Activated T-helper 9 cell treated with anti-CD3 and anti-CD28 coated beads, Interleukin-2, amount 50 U/mL, for 16 hours (primary cell): ENCODE measurements around the gene KIR2DL4.
"Not testable (repeated sequence)": the region's sequence is repeated elsewhere in the genome, so short reads cannot be mapped to it uniquely, and the experiment has no call there.

Experiments used
- DNase-seq: peaks from one replicate; pipeline ENCODE4 v3.0.0-alpha.2; 2020; ENCODE audit warnings: low read depth

Gene KIR2DL4

DNA sequence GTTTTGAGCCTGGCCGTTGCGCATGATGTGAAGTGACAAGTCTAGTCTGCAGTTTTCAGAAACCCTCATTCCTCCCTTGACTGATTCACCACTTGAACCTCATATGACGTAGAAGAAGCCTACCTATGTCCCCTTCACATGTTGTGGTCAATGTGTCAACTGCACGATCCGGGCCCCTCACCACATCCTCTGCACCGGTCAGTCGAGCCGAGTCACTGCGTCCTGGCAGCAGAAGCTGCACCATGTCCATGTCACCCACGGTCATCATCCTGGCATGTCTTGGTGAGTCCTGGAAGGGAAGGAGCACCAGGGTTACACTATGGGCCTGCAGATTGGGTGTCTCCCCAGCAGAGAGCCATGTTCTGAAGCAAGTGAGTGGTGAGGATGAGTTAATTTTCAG, at the start of gene KIR2DL4:
Gene KIR2DL4, plus strand, starts transcription at position 201 of the 400 bp plus-strand sequence. Its CDS starts 42 bp downstream, at position 243.
- DNase-seq: no peak

DNA sequence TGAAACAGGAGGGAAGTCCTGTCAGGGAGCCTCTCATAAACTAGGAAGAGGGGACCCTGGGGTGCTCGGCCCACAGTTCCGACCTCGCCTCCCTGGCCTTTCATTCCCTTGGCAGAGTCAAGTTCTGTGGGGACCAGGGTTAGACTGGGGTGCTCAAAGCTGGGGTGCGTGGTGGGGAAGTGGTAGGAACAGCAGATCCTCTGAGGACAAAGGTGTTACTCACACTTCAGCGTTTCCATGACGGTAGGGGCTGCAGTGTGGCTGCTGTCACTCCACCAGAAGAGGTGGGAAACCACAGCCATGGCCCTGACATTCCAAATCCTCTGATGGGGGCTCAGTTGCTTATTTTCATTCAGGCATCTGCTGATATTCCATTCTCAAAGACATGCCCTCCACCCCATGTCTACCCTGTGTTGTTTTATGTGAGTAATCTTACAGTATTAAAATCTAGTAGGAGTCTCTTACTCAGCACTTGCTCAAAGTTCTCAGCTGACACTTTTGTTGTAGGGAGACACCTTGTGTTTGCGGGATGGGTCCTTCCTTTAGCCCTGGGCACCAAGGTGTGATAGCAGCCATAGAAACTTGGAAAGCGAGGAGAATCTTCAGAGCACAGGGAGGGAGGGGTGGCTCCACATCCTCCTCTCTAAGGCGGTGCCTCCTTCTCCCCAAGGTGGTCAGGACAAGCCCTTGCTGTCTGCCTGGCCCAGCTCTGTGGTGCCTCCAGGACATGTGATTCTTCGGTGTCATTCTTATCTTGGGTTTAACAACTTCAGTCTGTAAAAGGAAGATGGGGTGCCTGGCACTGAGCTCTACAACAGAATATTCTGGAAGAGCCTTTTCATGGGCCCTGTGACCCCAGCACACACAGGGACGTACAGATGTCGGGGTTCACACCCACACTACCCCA, 47.0 kb upstream of the KIR2DL4 start:
- DNase-seq: not testable (repeated sequence)

DNA sequence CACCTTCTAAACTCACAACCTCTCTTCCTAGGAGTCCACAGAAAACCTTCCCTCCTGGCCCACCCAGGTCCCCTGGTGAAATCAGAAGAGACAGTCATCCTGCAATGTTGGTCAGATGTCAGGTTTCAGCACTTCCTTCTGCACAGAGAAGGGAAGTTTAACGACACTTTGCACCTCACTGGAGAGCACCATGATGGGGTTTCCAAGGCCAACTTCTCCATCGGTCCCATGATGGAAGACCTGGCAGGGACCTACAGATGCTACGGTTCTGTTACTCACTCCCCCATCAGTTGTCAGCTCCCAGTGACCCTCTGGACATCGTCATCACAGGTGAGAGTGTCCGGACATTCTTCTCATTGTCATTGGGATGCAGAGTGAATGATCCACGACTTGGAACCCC, 44.8 kb upstream of the KIR2DL4 start:
- not testable (repeated sequence) for DNase-seq

DNA sequence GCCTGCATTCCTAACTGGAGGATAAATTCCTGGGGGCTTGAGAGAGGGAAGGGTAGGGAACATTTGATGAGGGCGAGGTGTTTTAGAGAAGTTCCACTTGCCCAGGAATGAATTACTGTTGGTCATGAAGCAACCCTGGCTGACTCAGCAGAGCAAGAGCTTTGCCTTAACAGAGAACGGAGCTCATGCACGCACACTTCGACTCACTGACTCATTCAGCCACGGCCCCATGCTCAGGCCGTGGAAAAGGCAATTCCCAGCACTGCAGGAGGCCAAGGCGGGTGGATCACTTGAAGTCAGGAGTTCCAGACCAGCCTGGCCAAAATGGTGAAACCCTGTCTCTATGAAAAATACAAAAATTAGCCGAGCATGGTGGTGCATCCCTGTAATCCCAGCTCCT, 39.2 kb upstream of the KIR2DL4 start:
- not testable (repeated sequence) for DNase-seq

DNA sequence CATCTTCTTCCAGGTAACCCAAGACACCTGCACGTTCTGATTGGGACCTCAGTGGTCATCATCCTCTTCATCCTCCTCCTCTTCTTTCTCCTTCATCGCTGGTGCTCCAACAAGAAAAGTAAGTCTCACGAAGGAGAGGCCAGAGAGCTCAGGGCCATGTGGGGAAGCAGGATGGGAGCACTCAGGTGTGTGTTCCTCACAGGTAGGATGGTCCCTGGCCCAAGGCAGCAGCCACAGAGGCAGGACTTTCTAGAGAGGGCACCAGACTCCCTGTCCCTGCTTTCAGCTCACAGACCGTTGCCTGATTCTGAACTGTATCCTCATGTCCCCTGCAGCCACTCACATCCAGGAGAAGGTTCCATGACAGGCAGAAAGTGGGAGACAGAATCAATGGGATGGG, 36.9 kb upstream of the KIR2DL4 start:
- not testable (repeated sequence) for DNase-seq

DNA sequence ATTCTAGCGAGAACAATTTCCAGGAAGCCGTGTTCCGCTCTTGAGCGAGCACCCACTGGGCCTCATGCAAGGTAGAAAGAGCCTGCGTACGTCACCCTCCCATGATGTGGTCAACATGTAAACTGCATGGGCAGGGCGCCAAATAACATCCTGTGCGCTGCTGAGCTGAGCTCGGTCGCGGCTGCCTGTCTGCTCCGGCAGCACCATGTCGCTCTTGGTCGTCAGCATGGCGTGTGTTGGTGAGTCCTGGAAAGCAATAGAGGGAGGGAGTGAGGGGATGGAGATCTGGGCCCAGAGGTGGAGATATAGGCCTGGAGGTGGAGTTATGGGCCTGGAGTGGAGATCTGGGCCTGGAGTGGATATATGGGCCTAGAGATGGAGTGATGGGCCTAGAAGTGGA, 33.8 kb upstream of the KIR2DL4 start, which contains the start of gene KIR2DL1:
Gene KIR2DL1, plus strand, starts transcription at position 148 of the 400 bp plus-strand sequence. Its CDS starts 58 bp downstream, at position 206.
- DNase-seq: not testable (repeated sequence)

DNA sequence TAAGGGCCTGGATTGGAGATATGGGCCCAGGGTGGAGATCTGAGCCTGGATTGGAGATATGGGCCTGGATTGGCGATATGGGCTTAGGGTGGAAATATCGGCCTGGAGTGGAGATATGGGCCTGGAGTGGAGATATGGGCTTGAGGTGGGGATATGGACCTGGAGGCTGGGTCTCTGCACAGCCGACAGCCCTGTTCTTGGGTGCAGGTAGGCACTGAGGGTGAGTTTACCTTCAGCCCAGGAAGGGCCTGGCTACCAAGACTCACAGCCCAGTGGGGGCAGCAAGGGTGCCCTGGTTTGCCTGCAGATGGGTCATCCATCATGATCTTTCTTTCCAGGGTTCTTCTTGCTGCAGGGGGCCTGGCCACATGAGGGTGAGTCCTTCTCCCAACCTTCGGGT, 32.9 kb upstream of the KIR2DL4 start:
- DNase-seq: not testable (repeated sequence)

DNA sequence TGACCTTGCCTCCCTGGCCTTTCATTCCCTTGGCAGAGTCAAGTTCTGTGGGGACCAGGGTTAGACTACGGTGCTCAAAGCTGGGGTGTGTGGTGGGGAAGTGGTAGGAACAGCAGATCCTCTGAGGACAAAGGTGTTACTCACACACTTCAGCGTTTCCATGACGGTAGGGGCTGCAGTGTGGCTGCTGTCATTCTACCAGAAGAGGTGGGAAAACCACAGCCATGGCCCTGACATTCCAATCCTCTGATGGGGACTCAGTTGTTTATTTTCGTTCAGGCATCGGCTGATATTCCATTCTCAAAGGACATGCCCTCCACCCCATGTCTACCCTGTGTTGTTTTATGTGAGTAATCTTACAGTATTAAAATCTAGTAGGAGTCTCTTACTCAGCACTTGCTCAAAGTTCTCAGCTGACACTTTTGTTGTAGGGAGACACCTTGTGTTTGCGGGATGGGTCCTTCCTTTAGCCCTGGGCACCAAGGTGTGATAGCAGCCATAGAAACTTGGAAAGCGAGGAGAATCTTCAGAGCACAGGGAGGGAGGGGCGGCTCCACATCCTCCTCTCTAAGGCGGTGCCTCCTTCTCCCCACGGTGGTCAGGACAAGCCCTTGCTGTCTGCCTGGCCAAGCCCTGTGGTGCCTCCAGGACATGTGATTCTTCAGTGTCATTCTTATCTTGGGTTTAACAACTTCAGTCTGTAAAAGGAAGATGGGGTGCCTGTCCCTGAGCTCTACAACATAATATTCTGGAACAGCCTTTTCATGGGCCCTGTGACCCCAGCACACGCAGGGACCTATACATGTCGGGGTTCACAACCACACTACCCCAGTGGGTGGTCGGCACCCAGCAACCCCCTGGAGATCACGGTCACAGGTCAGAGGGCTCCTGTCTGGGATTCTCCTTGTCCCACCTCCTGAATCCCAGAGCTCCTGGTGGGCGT, 32.1 kb upstream of the KIR2DL4 start:
- not testable (repeated sequence) for DNase-seq

DNA sequence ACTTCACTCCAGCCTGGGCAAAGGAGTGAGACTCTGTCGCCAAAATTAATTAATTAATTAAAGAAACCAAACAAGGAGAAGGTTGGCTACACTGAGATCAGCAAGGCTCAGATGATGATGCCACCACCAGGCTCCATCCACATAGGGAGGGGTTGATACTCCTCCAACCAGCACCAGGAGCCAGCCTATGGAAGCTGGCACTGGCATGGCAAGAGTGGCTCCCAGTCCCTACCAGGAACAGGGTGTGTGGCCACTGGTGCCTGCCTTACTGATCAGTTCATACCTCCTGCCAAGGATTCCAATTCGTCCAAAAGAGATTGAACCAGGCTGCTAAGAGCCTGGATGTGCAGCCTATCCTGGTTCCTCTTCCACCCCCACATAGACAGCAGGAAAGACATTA, 30.7 kb upstream of the KIR2DL4 start:
- DNase-seq: not testable (repeated sequence)

DNA sequence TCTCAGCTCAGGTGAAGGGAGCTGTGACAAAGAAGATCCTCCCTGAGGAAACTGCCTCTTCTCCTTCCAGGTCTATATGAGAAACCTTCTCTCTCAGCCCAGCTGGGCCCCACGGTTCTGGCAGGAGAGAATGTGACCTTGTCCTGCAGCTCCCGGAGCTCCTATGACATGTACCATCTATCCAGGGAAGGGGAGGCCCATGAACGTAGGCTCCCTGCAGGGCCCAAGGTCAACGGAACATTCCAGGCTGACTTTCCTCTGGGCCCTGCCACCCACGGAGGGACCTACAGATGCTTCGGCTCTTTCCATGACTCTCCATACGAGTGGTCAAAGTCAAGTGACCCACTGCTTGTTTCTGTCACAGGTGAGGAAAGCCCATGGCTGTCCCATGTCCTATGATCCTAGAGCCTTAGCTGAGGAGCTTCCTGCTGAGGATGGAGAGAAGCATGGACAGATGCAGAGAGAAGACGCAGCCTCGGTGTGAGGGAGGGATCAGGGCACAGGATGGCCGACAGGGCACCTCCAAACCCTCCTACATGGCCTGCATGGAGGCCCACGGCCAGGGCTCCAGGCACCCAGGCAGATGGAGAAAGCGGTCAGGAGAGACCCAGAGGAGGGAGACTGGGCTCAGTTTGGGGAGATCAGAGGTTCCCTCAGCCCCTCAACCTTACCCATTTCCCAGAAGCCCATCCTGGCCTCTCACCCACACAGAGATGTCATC, 28.2 kb upstream of the KIR2DL4 start:
- not testable (repeated sequence) for DNase-seq

DNA sequence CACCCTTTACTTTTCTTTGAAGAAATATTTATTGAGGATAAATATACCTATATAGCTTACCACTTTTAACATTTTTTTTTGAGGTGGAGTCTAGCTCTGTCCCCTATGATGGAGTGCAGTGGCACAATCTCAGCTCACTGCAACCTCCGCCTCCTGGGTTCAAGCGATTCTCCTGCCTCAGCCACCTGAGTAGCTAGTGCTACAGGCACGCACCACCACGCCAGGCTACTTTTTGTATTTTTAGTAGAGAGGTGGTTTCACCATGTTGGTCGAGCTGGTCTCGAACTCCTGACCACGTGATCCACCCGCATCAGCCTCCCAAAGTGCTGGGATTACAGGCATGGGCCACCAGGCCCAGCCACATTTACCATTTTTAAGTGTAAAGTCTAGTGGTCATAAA, 27.6 kb upstream of the KIR2DL4 start:
- DNase-seq: not testable (repeated sequence)

DNA sequence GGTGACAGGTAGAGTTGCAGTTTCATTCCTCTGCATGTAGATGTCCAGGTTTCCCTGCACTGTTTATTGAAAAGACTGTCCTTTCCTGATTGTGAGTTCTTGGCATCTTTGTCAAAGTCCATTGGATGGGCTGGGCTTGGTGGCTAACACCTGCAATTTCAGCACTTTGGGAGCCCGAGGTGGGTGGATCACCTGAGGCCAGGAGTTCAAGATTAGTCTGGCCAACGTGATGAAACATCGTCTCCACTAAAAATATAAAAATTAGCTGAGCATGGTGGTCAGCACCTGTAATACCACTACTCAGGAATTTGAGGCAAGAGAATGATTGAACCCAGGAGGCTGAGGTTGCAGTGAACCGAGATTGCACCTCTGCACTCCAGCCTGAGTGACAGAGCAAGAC, 25.6 kb upstream of the KIR2DL4 start:
- not testable (repeated sequence) for DNase-seq

DNA sequence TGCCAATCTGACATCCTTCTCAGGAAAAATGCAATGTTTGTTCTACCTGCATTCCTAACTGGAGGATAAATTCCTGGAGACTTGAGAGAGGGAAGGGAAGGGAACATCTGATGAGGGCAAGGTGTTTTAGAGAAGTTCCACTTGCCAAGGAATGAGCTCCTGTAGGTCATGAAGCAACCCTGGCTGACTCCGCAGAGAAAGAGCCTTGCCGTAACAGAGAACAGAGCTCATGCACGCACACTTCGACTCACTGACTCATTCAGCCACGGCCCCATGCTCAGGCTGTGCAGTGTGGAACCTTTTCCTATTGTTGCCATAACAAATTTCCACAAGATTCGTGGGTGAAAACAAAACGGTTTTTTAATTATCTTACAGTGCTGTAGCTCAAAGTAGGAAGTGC, 24.5 kb upstream of the KIR2DL4 start:
- not testable (repeated sequence) for DNase-seq

DNA sequence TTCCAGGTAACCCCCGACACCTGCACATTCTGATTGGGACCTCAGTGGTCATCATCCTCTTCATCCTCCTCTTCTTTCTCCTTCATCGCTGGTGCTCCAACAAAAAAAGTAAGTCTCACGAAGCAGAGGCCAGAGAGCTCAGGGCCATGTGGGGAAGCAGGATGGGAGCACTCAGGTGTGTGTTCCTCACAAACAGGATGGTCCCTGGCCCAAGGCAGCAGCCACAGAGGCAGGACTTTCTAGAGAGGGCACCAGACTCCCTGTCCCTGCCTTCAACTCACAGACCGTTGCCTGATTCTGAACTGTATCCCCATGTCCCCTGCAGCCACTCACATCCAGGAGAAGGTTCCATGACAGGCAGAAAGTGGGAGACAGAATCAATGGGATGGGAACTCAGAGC, 20.5 kb upstream of the KIR2DL4 start:
- not testable (repeated sequence) for DNase-seq

DNA sequence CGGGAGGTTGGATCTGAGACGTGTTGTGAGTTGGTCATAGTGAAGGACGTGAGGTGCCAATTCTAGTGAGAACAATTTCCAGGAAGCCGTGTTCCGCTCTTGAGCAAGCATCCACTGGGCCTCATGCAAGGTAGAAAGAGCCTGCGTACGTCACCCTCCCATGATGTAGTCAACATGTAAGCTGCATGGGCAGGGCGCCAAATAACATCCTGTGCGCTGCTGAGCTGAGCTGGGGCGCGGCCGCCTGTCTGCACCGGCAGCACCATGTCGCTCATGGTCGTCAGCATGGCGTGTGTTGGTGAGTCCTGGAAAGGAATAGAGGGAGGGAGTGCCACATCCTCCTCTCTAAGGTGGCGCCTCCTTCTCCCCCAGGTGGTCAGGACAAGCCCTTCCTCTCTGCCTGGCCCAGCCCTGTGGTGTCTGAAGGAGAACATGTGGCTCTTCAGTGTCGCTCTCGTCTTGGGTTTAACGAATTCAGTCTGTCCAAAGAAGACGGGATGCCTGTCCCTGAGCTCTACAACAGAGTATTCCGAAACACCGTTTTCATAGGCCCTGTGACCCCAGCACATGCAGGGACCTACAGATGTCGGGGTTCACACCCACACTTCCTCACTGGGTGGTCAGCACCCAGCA, 17.2 kb upstream of the KIR2DL4 start:
- not testable (repeated sequence) for DNase-seq

DNA sequence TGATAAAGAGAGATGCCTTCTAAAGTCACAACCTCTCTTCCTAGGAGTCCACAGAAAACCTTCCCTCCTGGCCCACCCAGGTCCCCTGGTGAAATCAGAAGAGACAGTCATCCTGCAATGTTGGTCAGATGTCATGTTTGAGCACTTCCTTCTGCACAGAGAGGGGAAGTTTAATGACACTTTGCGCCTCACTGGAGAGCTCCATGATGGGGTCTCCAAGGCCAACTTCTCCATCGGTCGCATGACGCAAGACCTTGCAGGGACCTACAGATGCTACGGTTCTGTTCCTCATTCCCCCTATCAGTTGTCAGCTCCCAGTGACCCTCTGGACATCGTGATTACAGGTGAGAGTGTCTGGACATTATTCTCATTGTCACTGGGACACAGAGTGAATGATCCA, 15.3 kb upstream of the KIR2DL4 start:
- not testable (repeated sequence) for DNase-seq

DNA sequence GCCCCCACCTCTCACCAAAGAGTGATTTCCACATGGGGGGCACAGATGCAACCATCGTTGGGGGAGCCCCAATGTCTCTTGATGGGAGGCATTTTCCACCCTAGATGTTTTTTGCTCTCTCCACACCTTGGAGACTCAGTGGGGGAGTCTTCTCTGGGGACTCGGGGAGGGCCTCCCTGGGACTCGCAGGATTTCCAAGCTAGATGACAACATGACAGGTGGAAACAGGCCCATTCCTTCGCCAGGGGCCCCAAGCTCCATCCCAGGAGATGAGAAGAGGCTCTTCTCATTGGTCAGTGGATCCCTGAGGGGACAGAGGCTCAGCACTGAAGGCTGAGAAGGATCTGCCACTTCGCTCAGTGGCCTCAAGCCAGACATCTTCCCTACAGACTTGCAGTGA, 12.7 kb upstream of the KIR2DL4 start:
- DNase-seq: no peak

DNA sequence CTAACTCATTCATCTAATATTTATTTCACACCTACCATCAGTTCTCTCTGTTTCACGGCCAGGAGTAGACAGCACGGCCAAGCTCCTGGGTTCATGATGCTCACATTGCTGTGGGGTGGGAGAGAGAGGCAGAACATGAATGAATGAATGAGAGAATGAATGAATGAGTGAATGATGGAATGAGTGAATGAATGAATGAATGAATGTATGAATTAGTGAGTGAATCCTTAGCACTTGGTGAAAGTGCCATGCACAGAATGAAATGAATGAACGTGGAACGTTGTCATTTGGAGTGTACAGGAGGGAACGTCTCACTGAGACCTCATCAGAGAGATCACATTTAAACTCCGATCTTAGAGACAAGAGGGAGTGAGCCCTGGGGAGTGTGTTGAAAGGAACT, 11.9 kb upstream of the KIR2DL4 start:
- DNase-seq: no peak

DNA sequence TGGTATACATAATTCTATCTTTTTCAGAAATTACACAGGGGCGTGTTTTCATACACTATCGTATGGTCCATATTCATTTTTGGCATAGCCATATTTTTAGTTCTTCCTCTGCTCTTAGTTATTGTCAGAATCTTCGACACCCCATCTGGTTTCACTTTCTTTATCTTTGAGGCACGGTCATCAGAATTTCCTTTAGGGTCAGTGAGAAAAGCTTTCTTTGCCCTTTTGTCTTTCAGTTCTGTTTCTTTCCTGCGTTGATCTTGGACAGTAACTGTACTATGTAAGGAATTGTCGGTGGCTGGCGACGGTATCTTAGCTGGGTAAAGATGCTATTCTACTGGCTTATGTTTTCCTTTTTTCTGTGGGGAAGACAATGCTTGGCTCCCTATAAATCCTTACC, 10.6 kb upstream of the KIR2DL4 start:
- no peak for DNase-seq

DNA sequence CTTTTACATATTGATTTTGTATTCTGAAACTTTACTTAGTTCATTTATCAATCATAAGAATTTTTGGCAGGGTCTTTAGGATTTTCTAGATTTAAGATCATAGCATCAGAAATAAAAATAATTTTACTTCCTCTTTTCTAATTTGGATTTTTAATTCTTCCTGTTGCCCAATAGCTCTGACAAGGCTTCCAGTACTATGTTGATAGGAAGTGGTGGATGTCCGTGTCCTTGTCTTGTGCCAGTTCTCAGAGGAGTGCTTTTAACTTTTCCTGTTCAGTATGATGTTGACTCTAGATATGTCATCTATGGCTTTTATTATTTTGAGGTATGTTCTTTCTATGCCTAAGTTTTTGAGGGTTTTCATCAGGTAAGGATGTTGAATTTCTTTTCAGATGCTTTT, 7.7 kb upstream of the KIR2DL4 start:
- no peak for DNase-seq

DNA sequence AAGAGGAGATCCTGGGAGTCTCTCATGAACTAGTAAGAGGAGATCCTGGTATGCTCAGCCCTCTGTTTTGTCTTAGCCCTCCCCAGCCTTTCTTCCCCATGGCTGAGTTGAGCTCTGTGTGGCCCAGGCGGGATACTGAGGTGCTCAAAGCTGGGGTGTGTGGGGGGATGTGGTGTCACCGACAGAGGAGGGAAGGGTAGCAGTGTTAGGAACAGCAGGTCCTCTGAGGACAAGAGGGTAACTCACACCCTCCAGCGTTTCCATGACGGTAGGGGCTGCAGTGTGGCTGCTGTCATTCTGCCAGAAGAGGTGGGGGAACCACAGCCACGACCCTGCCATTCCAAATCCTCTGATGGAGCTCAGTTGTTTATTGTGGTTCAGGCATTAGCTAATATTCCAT, 691 bp downstream of the KIR2DL4 start:
- no peak for DNase-seq
